GM21423 (cell line): ENCODE results near the gene DHRS13.
"Not testable (repeated sequence)": the region's sequence is repeated elsewhere in the genome, so short reads cannot be mapped to it uniquely, and the experiment has no call there.

Source experiments
- ATAC-seq: cut with Tn5 transposase; IDR thresholded peaks from one replicate; pipeline ENCODE4 v1.9.1; 2021; ENCODE audit warnings: mild to moderate bottlenecking, moderate library complexity; ENCODE audit not compliant: unreplicated experiment

The DHRS13 gene

DNA sequence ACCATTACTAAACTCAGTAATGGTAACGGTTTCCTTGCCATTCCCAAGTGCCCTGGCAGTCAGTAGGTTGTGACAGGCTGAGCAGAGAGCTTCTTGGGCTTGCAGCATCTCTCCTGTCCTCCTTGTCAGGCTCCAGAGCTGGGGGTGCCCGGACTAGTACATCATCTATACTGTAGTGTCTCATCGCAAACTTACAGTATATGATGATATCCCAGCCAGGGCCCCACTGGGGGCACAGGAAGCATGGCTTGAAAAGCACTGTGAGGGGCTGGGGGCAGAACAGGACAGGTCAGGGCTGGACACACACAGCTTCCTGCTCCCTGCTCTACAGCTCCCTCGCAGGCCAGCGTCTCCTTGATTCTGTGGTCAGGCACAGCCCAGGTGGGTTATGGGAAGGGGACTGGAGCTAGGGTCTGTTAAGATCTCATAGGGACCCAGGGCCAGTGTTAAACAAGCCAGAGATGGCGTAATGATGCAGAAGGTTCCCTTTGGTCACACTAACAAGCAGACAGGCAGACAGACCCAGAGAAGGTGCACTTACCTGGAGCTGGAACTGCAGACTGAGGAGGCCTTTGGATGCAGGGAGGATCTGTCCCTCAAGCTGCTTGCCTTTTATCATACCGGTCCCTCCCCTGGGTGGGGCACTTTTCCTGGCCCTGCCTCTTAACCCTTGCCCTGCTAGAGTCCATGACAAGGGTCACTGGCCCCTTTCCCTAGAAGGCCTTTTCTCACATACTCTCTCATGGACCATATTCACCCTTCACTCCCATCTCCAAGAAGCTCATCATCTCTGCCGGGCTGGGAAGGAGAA lies 41.3 kb downstream of the DHRS13 start:
- ATAC-seq: no peak

DNA sequence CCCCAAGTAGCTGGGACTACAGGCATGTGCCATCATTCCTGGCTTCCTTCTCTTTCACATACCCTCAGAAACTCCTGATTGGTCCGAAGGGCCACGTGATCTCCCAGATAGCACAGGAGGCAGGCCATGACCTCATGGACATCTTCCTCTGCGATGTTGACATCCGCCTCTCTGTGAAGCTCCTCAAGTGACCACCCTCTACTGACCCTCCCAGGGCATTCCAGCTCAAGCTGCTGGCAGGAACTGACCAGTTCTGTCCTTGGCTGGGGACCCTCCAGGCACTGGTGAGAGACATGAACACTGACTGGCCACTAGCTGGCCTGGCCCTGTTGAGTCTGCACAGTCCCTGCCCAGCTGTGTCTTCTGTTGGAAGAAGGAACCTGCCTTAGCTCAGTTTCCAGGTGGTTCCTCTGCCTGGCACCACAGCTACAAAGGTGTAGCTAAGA lies 42.5 kb downstream of the DHRS13 start:
- no peak for ATAC-seq

DNA sequence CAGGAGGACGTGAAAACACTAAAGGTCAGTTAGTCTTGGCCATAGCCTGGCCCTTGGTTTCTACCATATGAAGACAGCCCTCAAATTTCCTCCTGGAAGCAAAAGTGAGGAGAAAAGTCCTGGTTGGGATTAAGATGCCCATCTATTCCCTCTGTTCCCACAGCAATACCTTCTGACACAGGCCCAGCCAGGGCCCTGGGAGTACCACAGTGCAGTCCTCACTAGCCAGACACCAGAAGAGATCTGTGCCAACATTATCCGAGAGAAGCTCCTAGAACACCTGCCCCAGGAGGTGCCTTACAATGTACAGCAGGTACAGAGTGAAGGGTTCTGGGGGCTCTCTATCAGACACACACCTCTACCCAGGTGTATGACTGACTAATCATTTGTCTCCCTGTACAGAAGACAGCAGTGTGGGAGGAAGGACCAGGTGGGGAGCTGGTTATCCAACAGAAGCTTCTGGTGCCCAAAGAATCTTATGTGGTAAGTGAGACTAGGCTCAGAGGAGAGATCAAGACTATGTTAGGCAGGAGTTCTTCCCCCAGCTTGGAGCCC lies 44.0 kb downstream of the DHRS13 start:
- no peak for ATAC-seq

DNA sequence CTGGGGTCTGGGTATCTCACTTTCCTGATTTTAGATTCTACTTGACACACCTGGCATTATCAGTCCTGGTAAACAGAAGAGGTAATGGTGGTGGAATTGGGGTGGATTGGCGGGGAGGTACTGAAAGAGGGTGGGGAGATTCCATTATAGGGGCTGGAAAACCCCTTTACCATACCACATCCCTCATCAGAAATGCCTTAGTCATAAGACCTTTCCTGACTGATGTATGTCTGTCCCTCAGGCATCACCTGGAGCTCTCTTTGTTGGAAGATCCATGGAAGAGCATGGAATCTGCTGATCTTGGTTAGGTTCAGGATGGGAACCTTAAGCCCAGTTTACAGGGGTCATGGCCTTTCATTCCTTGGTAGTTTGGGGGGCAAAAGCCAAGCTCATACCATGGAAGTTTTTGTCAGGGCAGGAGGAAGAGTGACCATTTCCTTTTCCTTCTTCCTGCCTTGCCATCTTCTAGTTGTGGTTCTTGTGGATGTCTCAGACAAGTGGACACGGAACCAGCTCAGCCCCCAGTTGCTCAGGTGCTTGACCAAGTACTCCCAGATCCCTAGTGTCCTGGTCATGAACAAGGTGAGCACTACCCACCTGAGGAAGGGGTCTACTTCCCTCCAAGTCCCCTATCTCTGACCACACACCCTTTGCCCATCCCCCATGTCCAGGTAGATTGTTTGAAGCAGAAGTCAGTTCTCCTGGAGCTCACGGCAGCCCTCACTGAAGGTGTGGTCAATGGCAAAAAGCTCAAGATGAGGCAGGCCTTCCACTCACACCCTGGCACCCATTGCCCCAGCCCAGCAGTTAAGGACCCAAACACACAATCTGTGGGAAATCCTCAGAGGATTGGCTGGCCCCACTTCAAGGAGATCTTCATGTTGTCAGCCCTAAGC lies 44.7 kb downstream of the DHRS13 start:
- ATAC-seq: no peak

DNA sequence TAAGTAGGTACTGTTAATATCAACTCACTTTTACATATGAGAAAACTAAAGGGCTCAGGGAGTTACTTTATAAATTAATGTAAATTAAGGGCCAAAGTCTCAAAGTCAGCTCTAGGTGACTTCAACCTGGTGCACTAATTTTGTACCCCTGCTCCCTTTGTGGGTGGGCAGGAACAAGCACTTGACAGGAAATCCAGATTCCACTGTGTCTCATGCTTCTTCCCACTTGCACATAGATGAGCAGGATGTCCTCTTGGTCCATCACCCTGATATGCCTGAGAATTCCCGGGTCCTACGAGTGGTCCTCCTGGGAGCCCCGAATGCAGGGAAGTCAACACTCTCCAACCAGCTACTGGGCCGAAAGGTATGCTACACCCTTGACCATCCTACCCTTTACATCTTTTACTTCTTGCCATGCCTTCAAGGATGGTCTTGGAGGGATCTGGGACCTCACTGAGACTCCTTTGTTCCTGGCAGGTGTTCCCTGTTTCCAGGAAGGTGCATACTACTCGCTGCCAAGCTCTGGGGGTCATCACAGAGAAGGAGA lies 46.8 kb downstream of the DHRS13 start:
- ATAC-seq: no peak

DNA sequence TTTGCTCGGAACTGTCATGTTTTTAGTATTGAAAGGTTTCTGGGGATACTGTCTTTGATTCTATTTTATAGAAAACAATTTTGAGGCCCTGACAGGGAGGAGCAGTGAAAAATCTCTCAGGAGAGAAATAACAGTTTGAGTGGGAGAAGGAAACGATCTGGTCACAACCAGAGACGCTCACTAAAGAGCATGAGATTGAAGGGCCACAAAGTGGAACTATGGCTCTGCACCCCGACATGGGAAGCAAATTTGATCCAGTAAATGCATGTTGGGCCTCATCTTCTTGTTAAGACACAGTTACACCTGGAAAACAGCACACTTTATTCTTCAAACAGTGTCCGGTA lies 47.6 kb downstream of the DHRS13 start:
- ATAC-seq: no peak

DNA sequence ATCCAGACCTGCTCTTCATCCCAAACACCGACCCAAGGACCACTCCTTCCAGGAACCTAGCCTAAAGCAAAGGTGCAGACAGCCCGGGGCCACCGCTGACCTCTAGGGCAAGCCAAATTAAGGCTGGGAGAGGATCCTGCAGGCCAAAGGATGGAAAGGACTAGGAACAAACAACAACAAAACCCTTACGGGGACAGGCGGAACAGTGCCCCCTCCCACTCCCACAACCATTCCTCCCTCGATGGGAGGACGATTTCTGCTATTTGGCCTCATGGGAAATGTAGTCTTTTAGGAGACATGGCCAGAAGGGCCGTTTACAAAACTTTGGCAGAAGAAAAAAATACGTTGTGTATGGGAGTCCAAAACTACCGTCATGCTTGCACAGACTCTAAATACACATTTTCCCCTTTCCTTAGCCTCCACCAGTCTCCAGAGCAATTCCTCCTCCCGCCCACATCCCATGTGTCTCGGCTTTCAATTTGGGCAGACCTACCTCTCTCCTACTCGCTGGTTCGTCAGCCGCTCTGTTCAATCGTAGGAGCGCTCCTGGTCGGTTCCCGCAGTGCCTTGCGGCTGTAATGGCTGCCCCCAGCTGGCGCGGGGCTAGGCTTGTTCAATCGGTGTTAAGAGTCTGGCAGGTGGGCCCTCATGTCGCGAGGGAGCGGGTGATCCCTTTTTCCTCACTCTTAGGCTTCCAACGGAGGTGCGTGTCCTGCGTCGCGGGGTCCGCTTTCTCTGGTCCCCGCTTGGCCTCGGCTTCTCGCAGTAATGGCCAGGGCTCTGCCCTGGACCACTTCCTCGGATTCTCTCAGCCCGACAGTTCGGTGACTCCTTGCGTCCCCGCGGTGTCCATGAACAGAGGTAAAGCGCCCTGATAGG lies 48.2 kb downstream of the DHRS13 start, which contains the start of gene ERAL1:
Gene ERAL1, plus strand, starts transcription at position 560 of the 879 bp plus-strand sequence. Its CDS starts 19 bp downstream, at position 579.
- ATAC-seq: peak; percentile 92

DNA sequence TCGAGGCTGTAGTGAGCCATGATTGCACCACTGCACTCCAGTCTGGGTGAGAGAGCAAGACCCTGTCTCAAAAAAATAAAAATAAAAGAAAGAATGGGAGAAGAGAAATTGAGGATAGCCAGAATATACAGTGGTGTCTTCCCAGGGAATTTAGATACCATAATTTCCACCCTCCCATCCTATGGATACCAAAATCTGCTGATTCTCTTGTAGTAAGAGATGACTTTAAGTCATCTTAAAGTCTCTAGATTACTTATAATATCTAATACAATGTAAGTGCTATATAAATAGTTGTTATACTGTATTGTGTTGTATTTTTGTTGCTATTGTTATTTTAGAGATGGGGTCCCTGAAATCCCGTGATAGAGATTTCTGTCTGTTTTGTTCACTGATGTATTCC lies 49.6 kb downstream of the DHRS13 start:
- no peak for ATAC-seq

DNA sequence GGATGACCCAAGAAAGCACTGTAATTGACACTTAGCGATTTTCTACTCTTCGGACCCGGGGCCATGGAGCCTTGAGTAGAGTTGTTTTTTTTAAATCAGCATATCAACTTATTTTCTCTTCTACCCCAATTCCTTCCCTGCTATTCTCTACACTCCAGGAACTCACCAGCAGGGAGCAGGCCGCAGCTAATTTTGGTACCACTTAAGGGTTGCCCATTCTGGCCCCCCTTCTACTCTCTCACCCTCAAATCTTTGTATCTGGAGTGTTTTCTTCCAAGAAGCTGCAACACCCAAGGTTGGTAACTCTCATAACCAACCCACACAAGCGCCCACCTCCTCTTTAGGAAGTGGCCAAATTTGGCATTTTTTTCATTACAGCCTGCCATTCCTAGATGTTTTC lies 53.6 kb downstream of the DHRS13 start:
- ATAC-seq: no peak

DNA sequence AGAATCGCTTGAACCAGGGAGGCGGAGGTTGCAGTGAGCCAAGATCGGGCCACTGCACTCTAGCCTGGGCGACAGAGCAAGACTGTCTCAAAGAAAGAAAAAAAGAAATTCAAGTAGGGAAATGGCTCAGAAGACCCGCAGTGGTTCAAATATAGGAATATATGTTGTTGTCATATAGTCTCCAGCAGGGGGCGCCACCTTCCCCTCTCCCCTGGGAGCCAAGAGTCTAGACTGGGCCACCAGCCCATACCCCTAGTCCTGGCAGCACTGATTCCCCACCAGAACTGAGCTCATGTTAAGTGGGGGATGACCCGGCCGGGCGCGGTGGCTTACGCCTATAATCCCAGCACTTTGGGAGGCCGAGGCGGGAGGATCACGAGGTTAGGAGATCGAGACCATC lies 54.2 kb downstream of the DHRS13 start:
- not testable (repeated sequence) for ATAC-seq
